Measurements from ENCODE around the gene FARS2.

GRCh38 chr6:5513408-5513807 is 252.1 kb downstream of the FARS2 start:
- TF ChIP-seq CTCF (IDR thresholded peaks at IDR 0.05): no peak
- no peak for TF ChIP-seq POLR2A (IDR thresholded peaks at IDR 0.05)
